Gastroesophageal sphincter (tissue), 4 donors: ENCODE results near the gene HPN. TPM values are rescaled to one million over a fixed set of nuclear protein-coding genes. Genes with fewer than 3 reads are reported as not detected.
"Not testable (repeated sequence)": the region's sequence is repeated elsewhere in the genome, so short reads cannot be mapped to it uniquely, and the experiment has no call there.

Experiments used
- ATAC-seq: fragments of 150-250 bp; one replicate; pipeline ENCODE4 v1.9.1; 2016; ENCODE audit warnings: mild to moderate bottlenecking, moderate library complexity
- H3K27ac ChIP-seq, 4 donors: fragments of 200-600 bp; sonication (generic) in 3 of 4; 1 replicate in 3 of 4; 2 replicates in 1 of 4; pipeline ENCODE4 v1.5.1; 2016 to 2019
- H3K27me3 ChIP-seq: fragments of 200-600 bp; sonication (generic); one replicate; pipeline ENCODE4 v1.5.1; 2019
- H3K36me3 ChIP-seq, 2 donors: fragments of 200-600 bp; sonication (generic); one replicate each; pipeline ENCODE4 v1.5.1; 2019; ENCODE audit warnings: control low read depth in 1 of 2
- H3K4me1 ChIP-seq, 3 donors: fragments of 200-600 bp; sonication (generic); 1 replicate in 2 of 3; 2 replicates in 1 of 3; pipeline ENCODE4 v1.5.1; 2016 to 2019; ENCODE audit warnings: control low read depth in 2 of 3
- H3K4me3 ChIP-seq, 2 donors: fragments of 200-600 bp; sonication (generic); one replicate each; pipeline ENCODE4 v1.5.1; 2019; ENCODE audit warnings: mild to moderate bottlenecking in 1 of 2, moderate library complexity in 1 of 2
- H3K9me3 ChIP-seq, 3 donors: fragments of 200-600 bp; sonication (generic); one replicate each; pipeline ENCODE4 v1.5.1; 2017 to 2019; ENCODE audit warnings: control low read depth in 2 of 3
- CTCF ChIP-seq, 4 experiments: fragments of 200-600 bp in 2 of 4; fragments of 450-650 bp in 2 of 4; sonication (generic) in 1 of 4; IDR thresholded peaks; one replicate each; pipeline ENCODE4 v1.5.1; 2017 to 2019; ENCODE audit warnings: antibody characterized with exemption in 4 of 4, mild to moderate bottlenecking in 2 of 4, moderate library complexity in 2 of 4
- EP300 ChIP-seq: sonication (generic); formaldehyde crosslinking; IDR thresholded peaks from one replicate; pipeline ENCODE4 v1.6.1; 2017; ENCODE audit warnings: antibody characterized with exemption, mild to moderate bottlenecking
- POLR2A ChIP-seq, 2 donors: fragments of 450-650 bp; IDR thresholded peaks; one replicate each; pipeline ENCODE4 v1.6.1; 2017; ENCODE audit warnings: antibody characterized with exemption in 2 of 2, mild to moderate bottlenecking in 2 of 2, moderate library complexity in 1 of 2
- POLR2AphosphoS5 ChIP-seq: sonication (generic); formaldehyde crosslinking; IDR thresholded peaks from one replicate; pipeline ENCODE4 v1.6.1; 2017; ENCODE audit warnings: antibody characterized with exemption
- WGBS, 2 donors: methylation state at CpG; one replicate each; pipeline ENCODE4 v1.1.5; 2018; ENCODE audit warnings: low coverage in 1 of 2; 5-methylcytosine and 5-hydroxymethylcytosine counted together
- total RNA-seq, 4 donors: library from RNA; depleted of rRNA; stranded (reverse); fragments of >200 nt; gene quantifications; one replicate each; pipeline ENCODE4 v1.1.0, GENCODE V29; 2016

HPN gene
- total RNA-seq, 4 donors from 2014 or later = 0.17 to 1.2 (median 0.27) TPM; not detected in 1

GRCh38 chr19:35025969-35026368, 15.6 kb upstream of the HPN start:
- no peak overlapping the region for H3K4me3 ChIP-seq
- no peak for TF ChIP-seq POLR2A (IDR thresholded peaks at IDR 0.05)
- peaks cover 0 to 75% of the 10 kb centered on the region in 2 donors for H3K36me3 ChIP-seq
- H3K9me3 ChIP-seq = no peaks in the 10 kb centered on the region
- no peaks in the 10 kb centered on the region for H3K27me3 ChIP-seq
- H3K27ac ChIP-seq = no peak overlapping the region
- ATAC-seq = no peak
- peaks cover 0 to 13% (median 6%) of the 10 kb centered on the region in 3 donors for H3K4me1 ChIP-seq
- no CpG with 5 or more reads among the region's 21 CpGs for WGBS, 2 donors

- WGBS, 2 donors = 58% methylated on average over 2 of the region's 6 CpGs; no CpG with 5 or more reads in 1 of the 2 donors
- no peak for TF ChIP-seq CTCF (IDR thresholded peaks at IDR 0.05)
- no peak for TF ChIP-seq EP300
- no peak for TF ChIP-seq POLR2AphosphoS5
- TF ChIP-seq POLR2A (IDR thresholded peaks at IDR 0.05) = no peak
- Histone ChIP-seq H3K4me3 (no peak overlapping the region), H3K4me1 (peaks cover 0 to 18% (median 6%) of the 10 kb centered on the region in 3 donors), H3K27me3 (no peaks in the 10 kb centered on the region), H3K9me3 (no peaks in the 10 kb centered on the region), H3K36me3 (peaks cover 0 to 70% of the 10 kb centered on the region in 2 donors), H3K27ac (no peak overlapping the region)
- no peak for ATAC-seq
Measured at GRCh38 chr19:35026418-35026817, 15.1 kb upstream of the HPN start.

GRCh38 chr19:35027009-35027408, 14.5 kb upstream of the HPN start:
- no peak for ATAC-seq
- Histone ChIP-seq H3K27ac (no peak overlapping the region), H3K4me1 (peaks cover 0 to 23% (median 11%) of the 10 kb centered on the region in 3 donors), H3K9me3 (no peaks in the 10 kb centered on the region), H3K4me3 (no peak overlapping the region), H3K36me3 (peaks cover 0 to 64% of the 10 kb centered on the region in 2 donors), H3K27me3 (no peaks in the 10 kb centered on the region)
- no peak for TF ChIP-seq CTCF (IDR thresholded peaks at IDR 0.05)
- no peak for TF ChIP-seq POLR2AphosphoS5
- no peak for TF ChIP-seq POLR2A (IDR thresholded peaks at IDR 0.05)
- TF ChIP-seq EP300 = no peak
- WGBS, 2 donors = 93 to 95% methylated on average over 3 to 8 of the region's 8 CpGs

- 67 to 75% methylated on average over 3 to 5 of the region's 7 CpGs for WGBS, 2 donors
- Histone ChIP-seq H3K27ac (no peak overlapping the region), H3K36me3 (peaks cover 0 to 54% of the 10 kb centered on the region in 2 donors), H3K9me3 (no peaks in the 10 kb centered on the region), H3K4me1 (peaks cover 0 to 34% (median 11%) of the 10 kb centered on the region in 3 donors), H3K4me3 (no peak overlapping the region), H3K27me3 (no peaks in the 10 kb centered on the region)
- ATAC-seq = no peak
- TF ChIP-seq EP300 (no peak), POLR2AphosphoS5 (no peak)
Measured at GRCh38 chr19:35027851-35028599, 13.5 kb upstream of the HPN start.

GRCh38 chr19:35028600-35028885, 13.0 kb upstream of the HPN start:
- WGBS, 2 donors = 90% methylated on average over 3 of the region's 3 CpGs; no CpG with 5 or more reads in 1 of the 2 donors
- not testable (repeated sequence) for ATAC-seq, H3K27ac ChIP-seq, H3K9me3 ChIP-seq, H3K4me3 ChIP-seq, H3K27me3 ChIP-seq
- Histone ChIP-seq H3K4me1 (peaks cover 0 to 34% (median 11%) of the 10 kb centered on the region in 3 donors), H3K36me3 (peaks cover 0 to 53% of the 10 kb centered on the region in 2 donors)

- Histone ChIP-seq H3K36me3 (peaks cover 0 to 53% of the 10 kb centered on the region in 2 donors), H3K4me1 (peaks cover 0 to 34% (median 11%) of the 10 kb centered on the region in 3 donors), H3K27ac (peak overlapping the region in 2 of 4 donors; percentile 65 to 77)
- H3K4me3 ChIP-seq, H3K27me3 ChIP-seq, H3K9me3 ChIP-seq, ATAC-seq: not testable (repeated sequence)
- WGBS, 2 donors = 67 to 89% methylated on average over 4 to 5 of the region's 11 CpGs
Measured at GRCh38 chr19:35029275-35029736, 12.2 kb upstream of the HPN start.

- H3K27me3 ChIP-seq = no peaks in the 10 kb centered on the region
- H3K27ac ChIP-seq = peak overlapping the region in 3 of 4 donors; percentile 65 to 77 (median 74)
- peak; percentile 3 for ATAC-seq
- H3K36me3 ChIP-seq = peaks cover 0 to 53% of the 10 kb centered on the region in 2 donors
- peaks cover 0 to 34% (median 11%) of the 10 kb centered on the region in 3 donors for H3K4me1 ChIP-seq
- WGBS, 2 donors = 30% methylated on average over 6 of the region's 11 CpGs; no CpG with 5 or more reads in 1 of the 2 donors
- H3K9me3 ChIP-seq = no peaks in the 10 kb centered on the region
- peak overlapping the region; percentile 28 to 77 for H3K4me3 ChIP-seq
- TF ChIP-seq POLR2A (IDR thresholded peaks at IDR 0.05) (no peak), POLR2AphosphoS5 (no peak), CTCF (IDR thresholded peaks at IDR 0.05) (no peak), EP300 (no peak)
Measured at GRCh38 chr19:35029737-35030256, 11.7 kb upstream of the HPN start.
